Ovary (tissue), 3 donors: ENCODE results near the gene ZNF334.

ENCODE experiments used
- CTCF ChIP-seq, 3 donors: fragments of 450-650 bp in 2 of 3; fragments of 200-600 bp in 1 of 3; IDR thresholded peaks; one replicate each; pipeline versions ENCODE4 v1.5.1 to v1.8.0; 2016 to 2022; ENCODE audit warnings: antibody characterized with exemption in 3 of 3, mild to moderate bottlenecking in 1 of 3
- POLR2A ChIP-seq: fragments of 450-650 bp; IDR thresholded peaks from one replicate; pipeline ENCODE4 v1.6.1; 2017; ENCODE audit warnings: antibody characterized with exemption, mild to moderate bottlenecking, moderate library complexity
- donor health status: DM: no; HTN: no; CAD: no.

DNA sequence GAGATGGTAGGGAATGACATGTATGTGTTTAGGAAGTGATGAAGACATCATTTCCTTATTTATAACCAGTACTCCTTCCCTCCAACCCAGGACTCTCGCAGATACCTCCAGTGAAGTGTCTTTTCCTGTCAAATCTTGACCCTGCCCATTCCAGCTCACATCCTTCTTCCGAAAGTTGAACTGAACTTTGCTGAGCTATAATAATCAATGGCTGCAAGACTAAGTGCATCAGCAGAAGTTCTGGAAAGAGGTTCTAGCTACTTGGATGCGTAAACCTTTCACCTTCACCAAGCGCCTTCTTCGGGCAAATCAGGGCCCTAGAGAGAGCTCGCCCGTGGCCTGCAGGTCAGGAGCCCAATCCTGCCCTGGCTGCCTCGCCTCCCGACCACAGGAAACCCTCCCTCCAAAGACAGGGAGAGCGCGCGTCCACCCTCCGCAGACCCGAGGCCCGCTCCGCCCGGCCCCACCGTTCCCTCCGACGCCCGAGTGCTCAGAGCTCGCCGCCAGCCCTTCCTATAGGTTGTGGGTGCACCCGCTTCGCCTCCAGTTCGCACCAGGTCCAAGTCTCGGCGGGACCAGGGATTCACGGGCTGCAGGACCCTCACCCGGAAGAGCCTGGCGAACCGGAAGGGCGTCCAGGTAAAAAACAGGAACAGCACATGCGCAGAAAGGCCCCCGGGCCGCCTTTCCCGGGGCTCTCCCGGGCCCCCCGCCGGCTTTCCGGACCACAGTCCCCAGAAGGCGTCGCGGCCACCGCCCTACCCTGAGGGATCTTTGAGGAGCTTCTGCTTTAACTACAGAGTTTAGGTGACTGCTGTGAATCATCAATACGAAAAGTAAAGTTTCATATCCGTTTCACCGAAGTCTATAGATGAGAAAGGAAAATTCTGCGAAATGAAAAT is at the start of gene ZNF334:
- no peak for TF ChIP-seq POLR2A
- no peak for TF ChIP-seq CTCF (IDR thresholded peaks at IDR 0.05)
